ENCODE data around the gene RARS2. TPM values are rescaled to one million over a fixed set of nuclear protein-coding genes. Genes with fewer than 3 reads are reported as not detected.

The RARS2 gene
- total and polyA plus RNA-seq, 2 donors (not counting 3 experiments of a cell fraction or from before 2014, with no cell fraction given) = 7.4 to 33.7 TPM

GRCh38 chr6:87588756-87589407, 905 bp downstream of the RARS2 start:
- H3K9me1 ChIP-seq (replicated peaks; ENCODE audit: control insufficient read depth, extremely low read depth, insufficient read depth, low read length) = no peaks in the 10 kb centered on the region
- intact Hi-C loops (cut with micrococcal nuclease) (loop anchor here (10.0 kb wide), 1 partner anchor 434 kb away; the partner anchor contains the start of gene ZNF292), dilution Hi-C loops (cut with MboI; ENCODE audit: extremely low pct_ligation_motif_present, low sequenced_read_pairs) (no loop called here)
- peaks cover 16% of the 10 kb centered on the region for H3K4me1 ChIP-seq (ENCODE audit: control insufficient read depth, extremely low read depth, insufficient read depth, low read length)
- peak overlapping the region; percentile 82 to 96 (median 94) for H3K4me3 ChIP-seq (replicated peaks in 1 of 3; ENCODE audit: insufficient read depth in 1 of 3, low read depth in 1 of 3, low read length in 3 of 3)
- H3K9me3 ChIP-seq (replicated peaks; ENCODE audit: control insufficient read depth, insufficient read depth, low read length) = no peaks in the 10 kb centered on the region
- peak overlapping the region; percentile 53 for H3K27ac ChIP-seq (ENCODE audit: insufficient read depth, low read depth, low read length)
- H4K20me1 ChIP-seq (replicated peaks; ENCODE audit: control insufficient read depth, extremely low read depth, insufficient read depth, low read length) = no peaks in the 10 kb centered on the region
- peak overlapping the region; percentile 66 for H2AFZ ChIP-seq (ENCODE audit: low read depth, low read length)
- H3K79me2 ChIP-seq (ENCODE audit: control insufficient read depth, insufficient read depth, low read length) = peaks cover 72% of the 10 kb centered on the region
- CTCF ChIA-PET = interaction anchor here (0.6 to 2.1 kb wide), 4 partner anchors 110 to 196 kb away, joined by 3 to 7 read pairs (median 3); no protein-coding TSS in a partner anchor
- H3K9ac ChIP-seq (replicated peaks; ENCODE audit: extremely low read depth, insufficient read depth, low read length) = peak overlapping the region; percentile 84
- DNase-seq (ENCODE audit: low read depth, low spot score) (no peak), FAIRE-seq (peak; percentile 64)
- BruUV-seq (replicated peaks) = no TSS peak
- H3K27me3 ChIP-seq (ENCODE audit: control insufficient read depth in 2 of 2, insufficient read depth in 2 of 2, low read length in 2 of 2) = no peaks in the 10 kb centered on the region
- TF ChIP-seq CTCF (IDR thresholded peaks at IDR 0.05; ENCODE audit: extremely low read depth in 1 of 2, insufficient read depth in 1 of 2, low read depth in 1 of 2, low read length in 2 of 2) (no peak), POLR2A (IDR thresholded peaks at IDR 0.05; ENCODE audit: low read depth, low read length) (no peak), EZH2 (IDR thresholded peaks at IDR 0.05; ENCODE audit: borderline replicate concordance, low read depth, low read length, severe bottlenecking) (no peak), MAX (IDR thresholded peaks at IDR 0.05; ENCODE audit: insufficient read depth, insufficient read length) (no peak), POLR2AphosphoS5 (IDR thresholded peaks at IDR 0.05; ENCODE audit: insufficient read depth, low read depth, low read length) (no peak), GATA2 (IDR thresholded peaks at IDR 0.05; ENCODE audit: insufficient read depth, insufficient read length, low read depth, low read length) (no peak), JUN (IDR thresholded peaks at IDR 0.05; ENCODE audit: borderline replicate concordance, insufficient read depth, insufficient read length, low read depth) (no peak), FOS (IDR thresholded peaks at IDR 0.05; ENCODE audit: borderline replicate concordance, insufficient read depth, low read length) (no peak), MYC (IDR thresholded peaks at IDR 0.05; ENCODE audit: low read depth, low read length) (no peak)
- peak overlapping the region; percentile 88 for H3K4me2 ChIP-seq (ENCODE audit: insufficient read depth, low read length)
- POLR2A ChIA-PET = interaction anchor here (0.6 to 1.2 kb wide), 3 partner anchors 15 to 152 kb away, joined by 4 read pairs; partner anchors contain the start of gene AKIRIN2
- no peaks in the 10 kb centered on the region for H3K36me3 ChIP-seq (ENCODE audit: control insufficient read depth in 2 of 2, extremely low read depth in 1 of 2, insufficient read depth in 2 of 2, low read length in 2 of 2)
